ENCODE data around the gene PSMG4. TPM values are rescaled to one million over a fixed set of nuclear protein-coding genes. Genes with fewer than 3 reads are reported as not detected.

Gene PSMG4
- total and polyA plus RNA-seq, 4 donors = 13.9 to 40.6 (median 26.9) TPM

DNA sequence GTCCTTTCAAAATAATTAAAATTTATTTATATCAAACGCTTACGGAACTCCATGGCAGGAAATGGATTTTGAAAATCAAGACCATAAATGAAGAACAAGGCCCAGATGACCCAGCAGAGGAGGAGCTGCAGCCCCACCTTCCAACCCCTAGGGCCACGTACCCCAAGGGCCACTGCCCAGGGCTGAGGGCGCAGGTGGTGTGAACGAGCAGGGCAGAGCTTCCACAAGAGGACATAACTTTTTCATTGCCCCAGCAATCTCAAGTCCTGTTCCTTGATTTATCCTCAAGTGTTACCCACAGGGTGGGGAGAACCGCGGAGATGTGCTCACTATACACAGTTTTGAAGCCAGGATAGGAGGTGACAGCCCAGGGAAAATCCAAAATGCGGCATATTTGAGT, 42.8 kb downstream of the PSMG4 start:
- Histone ChIP-seq H3K4me1 (ENCODE audit: control insufficient read depth, insufficient read depth, low read length) (no peaks in the 10 kb centered on the region), H3K36me3 (ENCODE audit: control insufficient read depth, insufficient read depth, low read length) (peaks cover 16% of the 10 kb centered on the region), H3K4me3 (ENCODE audit: low read depth, low read length) (no peak overlapping the region), H3K27ac (ENCODE audit: low read depth, low read length) (no peak overlapping the region), H3K27me3 (ENCODE audit: control insufficient read depth, insufficient read depth, low read length) (no peaks in the 10 kb centered on the region), H3K9me3 (ENCODE audit: control insufficient read depth, insufficient read depth, low read length) (no peaks in the 10 kb centered on the region)
- WGBS (ENCODE audit: insufficient coverage) = 97% methylated on average over 8 of the region's 8 CpGs
- no peak for DNase-seq (ENCODE audit: low read depth in 4 of 6, low spot score in 6 of 6)

DNA sequence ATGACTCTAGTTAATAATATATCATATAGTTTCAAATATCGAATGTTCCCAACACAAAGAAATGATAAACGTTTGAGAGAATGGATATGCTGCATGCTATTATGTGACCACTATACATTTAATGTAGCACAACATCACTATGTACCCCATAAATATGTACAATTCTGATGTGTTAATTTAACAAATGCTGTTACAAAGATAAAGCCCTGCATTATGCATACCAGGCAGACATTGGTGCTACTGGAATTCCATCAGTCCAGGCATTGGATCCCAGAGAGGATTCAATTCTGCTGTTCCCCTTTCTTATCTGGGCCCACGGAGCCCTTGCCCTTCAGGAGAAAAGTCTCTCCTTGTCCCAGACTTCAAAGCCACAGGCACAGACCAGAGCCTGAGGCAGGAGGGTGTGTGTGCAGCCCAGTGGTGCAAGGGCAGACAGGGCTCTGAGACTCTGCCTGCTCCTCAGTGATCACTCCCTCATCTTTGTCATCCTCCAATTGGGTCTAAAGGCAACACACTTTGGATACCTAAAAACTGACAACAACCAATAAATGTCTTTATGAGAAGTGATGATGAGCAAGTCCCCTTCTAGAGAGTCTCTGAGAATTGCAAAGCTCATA, 45.2 kb downstream of the PSMG4 start:
- no peak overlapping the region for H3K27ac ChIP-seq (ENCODE audit: low read depth, low read length)
- no CpG with 5 or more reads among the region's 3 CpGs for WGBS (ENCODE audit: insufficient coverage)
- H3K27me3 ChIP-seq (ENCODE audit: control insufficient read depth, insufficient read depth, low read length) = no peaks in the 10 kb centered on the region
- no peak overlapping the region for H3K4me3 ChIP-seq (ENCODE audit: low read depth, low read length)
- H3K36me3 ChIP-seq (ENCODE audit: control insufficient read depth, insufficient read depth, low read length) = peaks cover 9% of the 10 kb centered on the region
- no peaks in the 10 kb centered on the region for H3K4me1 ChIP-seq (ENCODE audit: control insufficient read depth, insufficient read depth, low read length)
- no peaks in the 10 kb centered on the region for H3K9me3 ChIP-seq (ENCODE audit: control insufficient read depth, insufficient read depth, low read length)
- DNase-seq (ENCODE audit: low read depth in 4 of 6, low spot score in 6 of 6) = no peak

DNA sequence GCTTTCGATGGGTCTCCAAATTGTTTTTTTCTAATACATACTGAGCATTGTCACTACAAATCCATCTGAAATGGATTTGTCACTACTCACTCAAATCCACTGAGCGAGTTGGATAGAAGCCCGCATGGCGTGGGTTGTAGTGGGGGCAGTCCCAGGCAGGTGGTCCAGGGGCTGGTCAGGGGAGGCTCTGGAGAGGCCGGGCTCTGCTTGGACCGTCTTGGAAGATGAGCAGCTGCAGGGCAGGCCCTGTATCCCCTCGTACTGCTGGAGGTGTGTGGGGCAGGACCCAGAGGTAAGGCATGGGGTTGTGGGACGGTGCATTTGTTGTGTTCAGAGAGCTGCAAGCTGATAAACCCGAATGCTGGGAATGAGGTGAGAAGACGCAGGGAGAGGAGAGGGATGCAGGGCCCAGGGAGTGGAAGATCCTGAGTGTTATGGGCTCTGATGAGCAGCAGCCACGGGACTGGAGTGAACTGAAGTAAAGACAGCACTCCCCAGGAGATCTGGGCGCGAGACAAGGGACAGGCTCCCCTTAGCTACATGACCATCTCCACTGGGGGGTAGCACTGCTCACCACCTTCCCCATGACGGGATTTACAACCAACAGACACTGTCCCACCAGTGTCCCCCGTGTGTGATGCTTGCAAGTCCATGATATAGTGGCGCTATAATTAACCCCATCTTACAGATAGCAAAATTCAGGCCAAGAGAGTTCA, 45.9 kb downstream of the PSMG4 start:
- 89% methylated on average over 15 of the region's 16 CpGs for WGBS (ENCODE audit: insufficient coverage)
- Histone ChIP-seq H3K4me3 (ENCODE audit: low read depth, low read length) (no peak overlapping the region), H3K9me3 (ENCODE audit: control insufficient read depth, insufficient read depth, low read length) (no peaks in the 10 kb centered on the region), H3K27ac (ENCODE audit: low read depth, low read length) (no peak overlapping the region), H3K27me3 (ENCODE audit: control insufficient read depth, insufficient read depth, low read length) (no peaks in the 10 kb centered on the region), H3K36me3 (ENCODE audit: control insufficient read depth, insufficient read depth, low read length) (peaks cover 12% of the 10 kb centered on the region), H3K4me1 (ENCODE audit: control insufficient read depth, insufficient read depth, low read length) (no peaks in the 10 kb centered on the region)
- no peak for DNase-seq (ENCODE audit: low read depth in 4 of 6, low spot score in 6 of 6)

DNA sequence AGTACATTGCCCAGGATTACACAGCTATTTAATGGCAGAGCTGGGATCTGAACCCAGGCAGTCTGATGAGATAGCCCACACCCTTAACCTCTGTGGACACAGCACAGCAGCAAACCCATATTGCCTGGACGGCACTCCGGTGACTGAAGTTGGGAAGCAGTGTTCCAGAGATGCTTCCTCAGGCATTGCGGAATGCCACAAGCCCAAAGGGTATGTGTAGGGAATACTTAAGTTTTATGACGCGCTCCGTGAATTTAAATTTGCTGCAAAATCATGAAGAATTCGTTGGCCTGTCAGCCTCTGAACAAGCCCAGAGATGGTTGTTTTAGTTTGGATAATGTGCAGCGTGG, 46.4 kb downstream of the PSMG4 start:
- WGBS (ENCODE audit: insufficient coverage) = 93% methylated on average over 5 of the region's 8 CpGs
- Histone ChIP-seq H3K4me3 (ENCODE audit: low read depth, low read length) (no peak overlapping the region), H3K27ac (ENCODE audit: low read depth, low read length) (no peak overlapping the region), H3K4me1 (ENCODE audit: control insufficient read depth, insufficient read depth, low read length) (peaks cover 3% of the 10 kb centered on the region), H3K27me3 (ENCODE audit: control insufficient read depth, insufficient read depth, low read length) (no peaks in the 10 kb centered on the region), H3K36me3 (ENCODE audit: control insufficient read depth, insufficient read depth, low read length) (peaks cover 12% of the 10 kb centered on the region), H3K9me3 (ENCODE audit: control insufficient read depth, insufficient read depth, low read length) (no peaks in the 10 kb centered on the region)
- peak in 1 of 6 donors; percentile 40 for DNase-seq (ENCODE audit: low read depth in 4 of 6, low spot score in 6 of 6)

DNA sequence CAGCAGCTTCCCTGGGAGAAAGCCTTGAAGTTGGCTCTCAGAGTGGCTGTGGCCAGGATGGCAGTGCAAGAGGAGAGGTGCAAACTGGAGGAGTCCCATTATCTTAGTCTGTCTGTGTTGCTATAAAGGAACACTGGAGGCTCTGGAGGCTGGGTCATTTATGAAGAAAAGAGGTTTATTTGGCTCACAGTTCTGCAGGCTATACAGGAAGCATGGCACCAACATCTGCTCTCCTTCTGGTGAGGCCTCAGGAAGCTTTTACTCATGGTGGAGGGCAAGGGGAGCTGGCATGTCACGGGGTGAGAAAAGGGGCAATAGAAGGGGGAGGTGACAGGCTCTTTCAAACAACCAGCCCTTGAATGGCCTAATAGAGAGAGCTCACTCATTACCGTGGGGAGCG, 47.1 kb downstream of the PSMG4 start:
- H3K4me1 ChIP-seq (ENCODE audit: control insufficient read depth, insufficient read depth, low read length) = peaks cover 4% of the 10 kb centered on the region
- peaks cover 12% of the 10 kb centered on the region for H3K36me3 ChIP-seq (ENCODE audit: control insufficient read depth, insufficient read depth, low read length)
- H3K9me3 ChIP-seq (ENCODE audit: control insufficient read depth, insufficient read depth, low read length) = no peaks in the 10 kb centered on the region
- H3K27ac ChIP-seq (ENCODE audit: low read depth, low read length) = no peak overlapping the region
- WGBS (ENCODE audit: insufficient coverage) = no CpG with 5 or more reads among the region's 3 CpGs
- H3K4me3 ChIP-seq (ENCODE audit: low read depth, low read length) = no peak overlapping the region
- no peak for DNase-seq (ENCODE audit: low read depth in 4 of 6, low spot score in 6 of 6)
- no peaks in the 10 kb centered on the region for H3K27me3 ChIP-seq (ENCODE audit: control insufficient read depth, insufficient read depth, low read length)

DNA sequence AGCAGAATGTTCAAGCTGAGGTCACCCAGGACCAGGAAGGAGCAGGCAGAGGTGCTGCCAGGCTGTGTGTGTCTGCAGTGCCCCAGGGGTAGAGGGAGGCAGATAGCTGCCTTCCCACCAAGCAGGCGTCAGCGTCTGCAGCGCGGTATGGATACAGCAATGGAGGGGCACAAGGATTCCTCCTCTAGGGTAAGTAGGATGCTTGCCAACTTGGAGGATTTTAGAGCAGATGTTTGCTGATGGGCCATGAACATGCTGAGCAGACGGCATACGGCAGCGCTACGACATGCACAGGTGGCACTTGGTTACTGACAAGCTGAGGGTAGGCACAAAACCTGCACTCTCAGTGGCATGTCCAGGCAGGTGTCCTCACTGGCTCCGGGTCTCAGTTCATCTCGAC, 48.1 kb downstream of the PSMG4 start:
- H3K27ac ChIP-seq (ENCODE audit: low read depth, low read length) = no peak overlapping the region
- H3K9me3 ChIP-seq (ENCODE audit: control insufficient read depth, insufficient read depth, low read length) = no peaks in the 10 kb centered on the region
- DNase-seq (ENCODE audit: low read depth in 4 of 6, low spot score in 6 of 6) = peak in 2 of 6 donors; percentile 67 to 79
- peaks cover 12% of the 10 kb centered on the region for H3K36me3 ChIP-seq (ENCODE audit: control insufficient read depth, insufficient read depth, low read length)
- H3K4me1 ChIP-seq (ENCODE audit: control insufficient read depth, insufficient read depth, low read length) = peaks cover 4% of the 10 kb centered on the region
- H3K27me3 ChIP-seq (ENCODE audit: control insufficient read depth, insufficient read depth, low read length) = no peaks in the 10 kb centered on the region
- no peak overlapping the region for H3K4me3 ChIP-seq (ENCODE audit: low read depth, low read length)
- 76% methylated on average over 9 of the region's 10 CpGs for WGBS (ENCODE audit: insufficient coverage)

DNA sequence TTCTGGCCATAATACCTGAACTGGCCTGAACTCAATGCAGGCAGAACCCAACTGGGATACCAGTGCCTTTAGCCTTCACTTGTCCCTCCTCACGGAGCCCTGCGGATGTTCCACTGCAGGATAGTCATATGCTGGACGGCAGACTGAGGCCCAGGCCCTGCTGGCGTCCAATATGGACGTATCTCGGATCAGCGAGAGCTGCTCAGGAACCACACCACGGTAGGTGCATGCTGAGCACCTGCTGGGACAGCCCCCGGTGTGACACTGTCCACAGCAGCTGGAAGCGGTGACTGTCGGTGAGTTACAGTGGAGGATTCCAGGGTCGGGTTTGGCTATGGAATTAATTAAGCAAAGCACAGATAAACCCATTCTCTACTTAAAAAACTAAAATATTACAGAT, 48.7 kb downstream of the PSMG4 start:
- peaks cover 6% of the 10 kb centered on the region for H3K4me1 ChIP-seq (ENCODE audit: control insufficient read depth, insufficient read depth, low read length)
- DNase-seq (ENCODE audit: low read depth in 4 of 6, low spot score in 6 of 6) = no peak
- WGBS (ENCODE audit: insufficient coverage) = 92% methylated on average over 8 of the region's 12 CpGs
- H3K27ac ChIP-seq (ENCODE audit: low read depth, low read length) = no peak overlapping the region
- H3K4me3 ChIP-seq (ENCODE audit: low read depth, low read length) = no peak overlapping the region
- peaks cover 12% of the 10 kb centered on the region for H3K36me3 ChIP-seq (ENCODE audit: control insufficient read depth, insufficient read depth, low read length)
- no peaks in the 10 kb centered on the region for H3K27me3 ChIP-seq (ENCODE audit: control insufficient read depth, insufficient read depth, low read length)
- no peaks in the 10 kb centered on the region for H3K9me3 ChIP-seq (ENCODE audit: control insufficient read depth, insufficient read depth, low read length)

DNA sequence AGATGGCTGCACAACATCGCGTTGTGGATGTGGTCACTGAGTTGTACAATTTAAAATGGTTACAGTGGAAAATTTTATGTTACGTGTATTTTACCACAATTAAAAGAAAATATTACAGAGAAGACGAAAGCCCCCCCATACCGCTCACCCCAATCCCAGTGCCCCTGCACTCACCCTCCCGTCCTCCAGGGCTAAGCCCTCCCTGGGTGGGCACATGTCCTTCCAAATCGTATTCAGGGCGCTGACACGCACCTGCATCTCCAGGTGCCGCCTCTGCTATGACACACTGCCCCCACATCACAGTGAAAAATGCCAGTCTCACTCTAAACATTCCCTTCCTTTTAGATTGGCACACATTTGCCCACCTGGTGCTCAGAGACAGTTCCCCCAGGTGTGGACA, 49.4 kb downstream of the PSMG4 start:
- Histone ChIP-seq H3K36me3 (ENCODE audit: control insufficient read depth, insufficient read depth, low read length) (peaks cover 12% of the 10 kb centered on the region), H3K27ac (ENCODE audit: low read depth, low read length) (no peak overlapping the region), H3K27me3 (ENCODE audit: control insufficient read depth, insufficient read depth, low read length) (no peaks in the 10 kb centered on the region), H3K4me1 (ENCODE audit: control insufficient read depth, insufficient read depth, low read length) (peaks cover 11% of the 10 kb centered on the region), H3K4me3 (ENCODE audit: low read depth, low read length) (no peak overlapping the region), H3K9me3 (ENCODE audit: control insufficient read depth, insufficient read depth, low read length) (no peaks in the 10 kb centered on the region)
- 100% methylated on average over 3 of the region's 10 CpGs for WGBS (ENCODE audit: insufficient coverage)
- DNase-seq (ENCODE audit: low read depth in 4 of 6, low spot score in 6 of 6) = no peak

DNA sequence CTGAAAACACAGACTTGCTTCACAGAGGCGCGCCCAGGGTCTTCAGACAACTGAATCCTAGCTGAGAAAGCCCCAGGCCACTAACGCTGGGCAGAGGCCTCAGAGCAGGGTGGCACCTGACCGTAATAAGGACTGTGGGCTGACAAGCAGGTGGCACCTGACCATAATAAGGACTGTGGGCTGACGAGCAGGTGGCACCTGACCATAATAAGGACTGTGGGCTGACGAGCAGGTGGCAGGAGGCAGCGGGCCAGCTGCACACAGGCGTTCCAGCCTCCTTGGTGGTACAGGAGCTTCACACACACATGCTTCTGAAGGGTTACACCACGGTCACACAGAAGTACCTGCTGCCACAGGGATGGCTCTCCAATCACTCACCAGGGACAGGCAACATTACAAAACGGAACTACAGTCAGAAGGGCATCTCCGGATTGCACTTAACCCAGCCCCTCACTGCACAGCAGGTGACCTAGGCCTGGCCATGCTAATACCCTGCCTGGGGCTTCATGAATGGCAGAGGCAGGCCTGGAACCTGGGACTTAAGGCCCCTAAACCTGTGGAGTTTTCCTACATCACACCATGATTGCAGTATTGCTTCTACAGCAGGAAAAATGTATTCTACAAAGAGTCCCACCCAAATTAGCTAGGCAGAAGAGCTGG, 50.8 kb downstream of the PSMG4 start:
- no peak for DNase-seq (ENCODE audit: low read depth in 4 of 6, low spot score in 6 of 6)
- Histone ChIP-seq H3K36me3 (ENCODE audit: control insufficient read depth, insufficient read depth, low read length) (peaks cover 10% of the 10 kb centered on the region), H3K4me1 (ENCODE audit: control insufficient read depth, insufficient read depth, low read length) (peaks cover 11% of the 10 kb centered on the region), H3K27me3 (ENCODE audit: control insufficient read depth, insufficient read depth, low read length) (no peaks in the 10 kb centered on the region), H3K9me3 (ENCODE audit: control insufficient read depth, insufficient read depth, low read length) (no peaks in the 10 kb centered on the region), H3K27ac (ENCODE audit: low read depth, low read length) (no peak overlapping the region), H3K4me3 (ENCODE audit: low read depth, low read length) (no peak overlapping the region)
- 83% methylated on average over 11 of the region's 11 CpGs for WGBS (ENCODE audit: insufficient coverage)

DNA sequence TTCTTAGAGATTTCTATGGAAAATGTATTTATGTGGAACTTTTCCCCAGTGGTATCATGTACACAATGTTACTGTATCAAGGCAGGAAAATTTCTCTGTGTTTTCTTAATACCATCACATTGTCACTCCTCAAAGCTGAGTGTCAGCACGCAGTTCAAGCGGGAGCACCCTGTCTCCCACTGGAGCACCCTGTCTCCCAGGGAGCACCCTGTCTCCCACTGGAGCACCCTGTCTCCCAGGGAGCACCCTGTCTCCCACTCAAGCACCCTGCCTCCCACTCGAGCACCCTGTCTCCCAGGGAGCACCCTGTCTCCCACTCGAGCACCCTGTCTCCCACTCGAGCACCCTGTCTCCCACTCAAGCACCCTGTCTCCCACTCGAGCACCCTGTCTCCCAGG, 51.3 kb downstream of the PSMG4 start:
- Histone ChIP-seq H3K27ac (ENCODE audit: low read depth, low read length) (no peak overlapping the region), H3K4me3 (ENCODE audit: low read depth, low read length) (no peak overlapping the region), H3K36me3 (ENCODE audit: control insufficient read depth, insufficient read depth, low read length) (peaks cover 9% of the 10 kb centered on the region), H3K27me3 (ENCODE audit: control insufficient read depth, insufficient read depth, low read length) (no peaks in the 10 kb centered on the region), H3K4me1 (ENCODE audit: control insufficient read depth, insufficient read depth, low read length) (peaks cover 12% of the 10 kb centered on the region), H3K9me3 (ENCODE audit: control insufficient read depth, insufficient read depth, low read length) (no peaks in the 10 kb centered on the region)
- 95% methylated on average over 2 of the region's 6 CpGs for WGBS (ENCODE audit: insufficient coverage)
- DNase-seq (ENCODE audit: low read depth in 4 of 6, low spot score in 6 of 6) = no peak
